Heart left ventricle (tissue), 16 donors: ENCODE measurements around the gene GTF2F2. TPM values are rescaled to one million over a fixed set of nuclear protein-coding genes. Genes with fewer than 3 reads are reported as not detected.
"Not testable (repeated sequence)": the region's sequence is repeated elsewhere in the genome, so short reads cannot be mapped to it uniquely, and the experiment has no call there.

Experiments used
- ATAC-seq, 4 donors: fragments of 200-7000 bp; cut with Tn5 transposase; one replicate each; pipeline ENCODE4 v1.9.1; 2020 to 2022; ENCODE audit warnings: moderate library complexity in 4 of 4, mild to moderate bottlenecking in 3 of 4, moderate number of reproducible peaks in 1 of 4
- DNase-seq, 5 donors: peaks; one replicate each; pipeline ENCODE4 v3.0.0-alpha.2; 2020
- H3K27ac ChIP-seq, 12 donors: fragments of 200-600 bp; sonication (generic) in 4 of 12; one replicate each; pipeline versions ENCODE4 v1.5.0 to v1.8.0; 2016 to 2022; ENCODE audit warnings: mild to moderate bottlenecking in 2 of 12
- H3K27me3 ChIP-seq, 9 donors: fragments of 200-600 bp; sonication (generic) in 2 of 9; one replicate each; pipeline versions ENCODE4 v1.5.1 to v1.8.0; 2016 to 2022; ENCODE audit warnings: mild to moderate bottlenecking in 3 of 9
- H3K36me3 ChIP-seq, 9 donors: fragments of 200-600 bp; sonication (generic) in 2 of 9; one replicate each; pipeline versions ENCODE4 v1.5.0 to v1.8.0; 2018 to 2022; ENCODE audit warnings: mild to moderate bottlenecking in 2 of 9
- H3K4me1 ChIP-seq, 12 donors: fragments of 200-600 bp; sonication (generic) in 4 of 12; one replicate each; pipeline versions ENCODE4 v1.5.0 to v1.8.0; 2016 to 2022; ENCODE audit warnings: mild to moderate bottlenecking in 3 of 12
- H3K4me3 ChIP-seq, 12 donors: fragments of 200-600 bp; sonication (generic) in 4 of 12; one replicate each; pipeline versions ENCODE4 v1.5.0 to v1.8.0; 2017 to 2022; ENCODE audit warnings: mild to moderate bottlenecking in 9 of 12, moderate library complexity in 4 of 12
- H3K9me3 ChIP-seq, 12 donors: fragments of 200-600 bp; sonication (generic) in 4 of 12; one replicate each; pipeline versions ENCODE4 v1.5.0 to v1.8.0; 2016 to 2022; ENCODE audit warnings: mild to moderate bottlenecking in 1 of 12
- POLR2A ChIP-seq, 2 donors: fragments of 450-650 bp; IDR thresholded peaks; one replicate each; pipeline ENCODE4 v1.6.1; 2017; ENCODE audit warnings: antibody characterized with exemption in 2 of 2, mild to moderate bottlenecking in 2 of 2, moderate library complexity in 2 of 2
- WGBS, 4 donors: extraction: QIAGEN DNeasy Blood & Tissue Kit in 2 of 4; methylation state at CpG; one replicate each; pipeline versions ENCODE4 v1.1.5 to v1.1.7; 2013 to 2018; 5-methylcytosine and 5-hydroxymethylcytosine counted together
- intact Hi-C, 10 donors: fragments of 100-400 bp; cut with DNase I; formaldehyde crosslinking; loops; one replicate each; pipeline versions ENCODE4 v1.11.1 to v1.14.2; 2022
- polyA plus RNA-seq, 2 donors: library from polyadenylated mRNA; stranded (reverse); fragments of 200-250 nt; gene quantifications; one replicate each; pipeline ENCODE4 v1.2.3, GENCODE V29; 2013
- total RNA-seq, 9 donors: library from RNA; depleted of rRNA in 2 of 9; stranded (reverse); fragments of >200 nt in 2 of 9; fragmentation: NEBNext Ultra II Directional in 3 of 9; extraction: Animal tissue kit (Norgen Biotek cat#: 25700) in 3 of 9; gene quantifications; one replicate each; pipeline versions ENCODE4 v1.1.0 to v1.2.4, GENCODE V29; 2016 to 2023
- TF ChIP-seq, protein P1 (sequence below), 12 donors: fragments of 200-600 bp; sonication (generic) in 4 of 12; IDR thresholded peaks; one replicate each; pipeline versions ENCODE4 v1.5.0 to v1.8.0; 2018 to 2022; ENCODE audit warnings: antibody characterized with exemption in 12 of 12, mild to moderate bottlenecking in 5 of 12
- donor health status: ischemic (EF 13 %, LVEDD 7.1; RV severe dilation, severe dysfunction).
- donor health status: healthy with polysubstance abuse.
- donor health status: DM: no; HTN: yes; CAD: no.
- donor health status: DM: no; HTN: no; CAD: no.
- donor health status: ischemic (EF 25% LVEDD 6.9; RV normal size, moderate dysfunction).
- donor health status: ischemic (EF 25% LVEDD 5.7; RV mildly dilated, moderate dysfunction).
- donor health status: healthy.
- donor health status: DM: yes; HTN: yes; CAD: no.
- donor health status: ischemic (EF 35%, LVEDD 5.7; RV mildly dilated, moderate dysfunction).
- donor health status: nonischemic (EF 11% LVEDD 7.7; RV severe dilation, severe dysfunction).
- donor health status: DM: yes; HTN: yes; CAD: no.
- donor health status: PGD.
- donor health status: ischemic (EF 29% LVEDD 5.4; RV normal size, mild dysfunction).
- donor health status: nonischemic (EF 23%, LVEDD 6.1; RV moderate dilation, normal function).

The GTF2F2 gene
- total and polyA plus RNA-seq, 11 donors = 17.7 to 25.4 (median 21.6) TPM

DNA sequence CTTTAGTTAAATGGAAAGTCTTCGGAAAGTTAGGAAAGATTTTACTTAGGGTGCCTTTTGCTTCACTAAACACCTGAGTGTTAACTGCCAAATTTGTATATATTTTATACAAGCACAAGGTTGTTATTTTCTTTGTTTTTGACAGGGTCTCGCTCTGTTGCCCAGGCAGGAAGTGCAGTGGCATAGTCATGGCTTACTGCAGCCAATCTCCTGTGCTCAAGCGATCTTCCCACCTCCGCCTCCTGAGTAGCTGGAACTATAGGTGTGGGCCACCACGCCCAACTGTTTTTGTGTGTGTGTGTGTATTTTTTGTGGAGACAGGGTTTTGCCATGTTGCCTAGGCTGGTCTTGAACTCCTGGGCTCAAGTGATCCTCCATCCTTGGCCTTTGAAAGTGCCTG, 64.4 kb downstream of the GTF2F2 start:
- no peak for DNase-seq
- no peak for ATAC-seq
- H3K4me3 ChIP-seq = no peak overlapping the region
- no peaks in the 10 kb centered on the region for H3K9me3 ChIP-seq
- no peak overlapping the region for H3K27ac ChIP-seq
- intact Hi-C loops = no loop called here
- H3K36me3 ChIP-seq = peaks cover 0 to 12% (median 0%) of the 10 kb centered on the region in 9 donors
- TF ChIP-seq, protein P1, sequence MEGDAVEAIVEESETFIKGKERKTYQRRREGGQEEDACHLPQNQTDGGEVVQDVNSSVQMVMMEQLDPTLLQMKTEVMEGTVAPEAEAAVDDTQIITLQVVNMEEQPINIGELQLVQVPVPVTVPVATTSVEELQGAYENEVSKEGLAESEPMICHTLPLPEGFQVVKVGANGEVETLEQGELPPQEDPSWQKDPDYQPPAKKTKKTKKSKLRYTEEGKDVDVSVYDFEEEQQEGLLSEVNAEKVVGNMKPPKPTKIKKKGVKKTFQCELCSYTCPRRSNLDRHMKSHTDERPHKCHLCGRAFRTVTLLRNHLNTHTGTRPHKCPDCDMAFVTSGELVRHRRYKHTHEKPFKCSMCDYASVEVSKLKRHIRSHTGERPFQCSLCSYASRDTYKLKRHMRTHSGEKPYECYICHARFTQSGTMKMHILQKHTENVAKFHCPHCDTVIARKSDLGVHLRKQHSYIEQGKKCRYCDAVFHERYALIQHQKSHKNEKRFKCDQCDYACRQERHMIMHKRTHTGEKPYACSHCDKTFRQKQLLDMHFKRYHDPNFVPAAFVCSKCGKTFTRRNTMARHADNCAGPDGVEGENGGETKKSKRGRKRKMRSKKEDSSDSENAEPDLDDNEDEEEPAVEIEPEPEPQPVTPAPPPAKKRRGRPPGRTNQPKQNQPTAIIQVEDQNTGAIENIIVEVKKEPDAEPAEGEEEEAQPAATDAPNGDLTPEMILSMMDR (IDR thresholded peaks at IDR 0.05) = no peak
- no peaks in the 10 kb centered on the region for H3K27me3 ChIP-seq
- 95 to 99% (median 97%) methylated on average over 5 of the region's 5 CpGs for WGBS, 4 donors
- H3K4me1 ChIP-seq = peaks cover 0 to 4% (median 0%) of the 10 kb centered on the region in 12 donors

DNA sequence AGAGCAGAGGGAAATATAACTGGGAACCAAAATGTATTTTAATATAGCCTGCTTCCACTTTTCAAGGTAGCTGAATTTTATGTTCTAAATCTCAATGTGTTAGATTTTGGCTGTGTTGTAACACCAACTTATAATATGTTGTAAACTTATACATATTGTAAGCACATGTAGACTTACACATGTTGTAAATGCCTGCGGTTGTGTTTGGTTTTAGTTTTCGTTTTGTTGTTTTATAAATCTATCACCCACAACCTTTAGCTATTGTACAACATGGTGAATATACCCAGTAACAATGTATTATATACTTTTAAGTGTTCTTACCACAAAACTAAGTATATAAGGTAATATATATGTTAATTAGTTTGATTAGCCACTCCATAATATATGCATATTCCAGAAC, 65.0 kb downstream of the GTF2F2 start:
- intact Hi-C loops = no loop called here
- 94 to 98% (median 95%) methylated on average over 2 of the region's 2 CpGs for WGBS, 4 donors
- Histone ChIP-seq H3K9me3 (no peaks in the 10 kb centered on the region), H3K27ac (no peak overlapping the region), H3K4me1 (peaks cover 0 to 4% (median 0%) of the 10 kb centered on the region in 12 donors), H3K27me3 (no peaks in the 10 kb centered on the region), H3K36me3 (peaks cover 0 to 12% (median 0%) of the 10 kb centered on the region in 9 donors), H3K4me3 (no peak overlapping the region)
- TF ChIP-seq, protein P1 (IDR thresholded peaks at IDR 0.05) = no peak
- no peak for TF ChIP-seq POLR2A (IDR thresholded peaks at IDR 0.05)
- ATAC-seq (no peak), DNase-seq (no peak)

DNA sequence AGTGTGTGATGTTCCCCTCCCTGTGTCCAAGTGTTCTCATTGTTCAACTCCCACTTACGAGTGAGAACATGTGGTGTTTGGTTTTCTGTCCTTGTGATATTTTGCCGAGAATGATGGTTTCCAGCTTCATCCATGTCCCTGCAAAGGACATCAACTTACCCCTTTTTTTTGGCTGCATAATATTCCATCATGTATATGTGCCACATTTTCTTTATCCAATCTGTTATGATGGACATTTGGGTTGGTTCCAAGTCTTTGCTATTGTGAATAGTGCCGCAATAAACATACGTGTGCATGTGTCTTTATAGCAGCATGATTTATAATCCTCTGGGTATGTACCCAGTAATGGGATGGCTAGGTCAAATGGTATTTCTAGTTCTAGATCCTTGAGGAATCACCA, 68.8 kb downstream of the GTF2F2 start:
- intact Hi-C loops, H3K36me3 ChIP-seq, DNase-seq, H3K27me3 ChIP-seq, ATAC-seq, H3K27ac ChIP-seq, H3K9me3 ChIP-seq, H3K4me3 ChIP-seq, H3K4me1 ChIP-seq: not testable (repeated sequence)
- 94 to 99% (median 97%) methylated on average over 4 of the region's 4 CpGs for WGBS, 4 donors

DNA sequence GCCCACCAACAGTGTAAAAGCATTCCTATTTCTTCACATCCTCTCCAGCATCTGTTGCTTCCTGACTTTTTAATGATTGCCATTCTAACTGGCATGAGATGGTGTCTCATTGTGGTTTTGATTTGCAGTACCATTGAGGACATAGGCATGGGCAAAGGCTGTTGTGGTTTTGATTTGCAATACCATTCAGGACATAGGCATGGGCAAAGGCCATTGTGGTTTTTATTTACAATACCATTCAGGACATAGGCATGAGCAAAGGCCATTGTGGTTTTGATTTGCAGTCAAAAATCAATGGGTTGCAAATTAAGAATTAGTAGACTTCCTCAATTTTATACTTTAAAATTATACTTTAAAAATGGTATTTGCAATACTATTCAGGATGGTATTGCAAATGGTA, 69.2 kb downstream of the GTF2F2 start:
- H3K4me3 ChIP-seq, H3K9me3 ChIP-seq, ATAC-seq, H3K36me3 ChIP-seq, H3K4me1 ChIP-seq, H3K27me3 ChIP-seq, intact Hi-C loops, DNase-seq, H3K27ac ChIP-seq: not testable (repeated sequence)

DNA sequence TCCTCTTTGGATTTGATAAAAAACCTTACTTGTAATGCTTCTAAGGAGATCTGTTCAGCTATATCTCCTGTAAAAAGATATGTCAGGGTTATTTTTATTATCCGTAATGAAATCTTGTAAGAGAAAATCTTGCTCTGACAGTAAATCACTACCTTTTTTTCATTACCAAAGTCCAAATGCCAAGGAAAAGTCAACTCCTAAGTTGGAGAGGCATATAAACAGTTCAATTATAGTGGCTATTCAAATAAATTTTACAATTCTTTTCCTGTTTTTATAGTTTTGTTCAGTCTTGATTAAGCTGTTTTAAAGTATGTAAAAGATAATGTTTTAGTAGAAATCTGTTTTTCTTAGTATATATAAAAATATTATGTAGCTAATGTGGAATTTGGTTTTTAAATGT, 71.6 kb downstream of the GTF2F2 start:
- Histone ChIP-seq H3K4me1 (peaks cover 0 to 27% (median 12%) of the 10 kb centered on the region in 12 donors), H3K9me3 (no peaks in the 10 kb centered on the region), H3K4me3 (no peak overlapping the region), H3K27me3 (no peaks in the 10 kb centered on the region), H3K36me3 (no peaks in the 10 kb centered on the region), H3K27ac (no peak overlapping the region)
- TF ChIP-seq, protein P1 (IDR thresholded peaks at IDR 0.05) = no peak
- intact Hi-C loops = loop anchor here in 2 of 10 donors (10.0 kb wide), 2 partner anchors 93 to 147 kb away; no protein-coding TSS in a partner anchor
- 46 to 96% (median 77%) methylated on average over 1 of the region's 1 CpG for WGBS, 4 donors
- no peak for DNase-seq
- ATAC-seq = no peak
